HepG2 (cell line): ENCODE measurements around the gene PRKD2. TPM values are rescaled to one million over a fixed set of nuclear protein-coding genes. Genes with fewer than 3 reads are reported as not detected.
A peak's percentile ranks its signal among the peaks of the same experiment; 100 is the strongest.

ENCODE experiments used
- CAMTA2 ChIP-seq: sonication (generic); formaldehyde crosslinking; IDR thresholded peaks from 2 replicates; pipeline ENCODE4 v1.4.0; 2020; ENCODE audit warnings: mild to moderate bottlenecking, missing genetic modification reagents, borderline replicate concordance
- ETV6 ChIP-seq: sonication (generic); formaldehyde crosslinking; conservative IDR thresholded peaks from 2 replicates; pipeline ENCODE4 v1.4.0; 2020; ENCODE audit warnings: missing genetic modification reagents
- IKZF4 ChIP-seq: sonication (generic); formaldehyde crosslinking; IDR thresholded peaks from 2 replicates; pipeline ENCODE4 v1.5.1; 2020; ENCODE audit warnings: borderline replicate concordance, mild to moderate bottlenecking, low read depth, missing genetic modification reagents; ENCODE audit errors: not compliant biosample characterization
- MLLT10 ChIP-seq: sonication (generic); formaldehyde crosslinking; IDR thresholded peaks from 2 replicates; pipeline ENCODE4 v1.4.0; 2020; ENCODE audit warnings: missing genetic modification reagents
- MZF1 ChIP-seq: sonication (generic); formaldehyde crosslinking; IDR thresholded peaks from 2 replicates; pipeline ENCODE4 v1.8.1; 2023; ENCODE audit warnings: mild to moderate bottlenecking, missing genetic modification reagents, borderline replicate concordance
- NCOR1 ChIP-seq: fragments of 200-600 bp; sonication (generic); IDR thresholded peaks from 2 replicates; pipeline ENCODE4 v1.7.0; 2017; ENCODE audit warnings: antibody characterized with exemption, low read length, borderline replicate concordance
- NFE2L1 ChIP-seq: sonication (generic); formaldehyde crosslinking; IDR thresholded peaks from 2 replicates; pipeline ENCODE4 v1.4.0; 2020; ENCODE audit warnings: missing genetic modification reagents, mild to moderate bottlenecking, borderline replicate concordance
- PPARG ChIP-seq: conservative IDR thresholded peaks from 2 replicates; pipeline ENCODE4 v1.6.1; 2016; ENCODE audit warnings: missing biosample characterization, missing genetic modification reagents
- SALL2 ChIP-seq: sonication (generic); formaldehyde crosslinking; IDR thresholded peaks from 2 replicates; pipeline ENCODE4 v1.8.1; 2023; ENCODE audit warnings: mild to moderate bottlenecking, missing genetic modification reagents, inconsistent platforms
- SAP130 ChIP-seq: IDR thresholded peaks from 2 replicates; pipeline ENCODE4 v1.6.1; 2016; ENCODE audit warnings: low read depth
- SMYD3 ChIP-seq: sonication (generic); formaldehyde crosslinking; IDR thresholded peaks from 2 replicates; pipeline ENCODE4 v1.8.1; 2023; ENCODE audit warnings: mild to moderate bottlenecking, missing genetic modification reagents
- SP140L ChIP-seq: sonication (generic); formaldehyde crosslinking; IDR thresholded peaks from 2 replicates; pipeline ENCODE4 v1.4.0; 2020; ENCODE audit warnings: missing genetic modification reagents, borderline replicate concordance
- SP2 ChIP-seq: sonication (generic); formaldehyde crosslinking; IDR thresholded peaks from 2 replicates; pipeline ENCODE4 v1.5.1; 2020; ENCODE audit warnings: mild to moderate bottlenecking, missing genetic modification reagents
- SSRP1 ChIP-seq: IDR thresholded peaks from 2 replicates; pipeline ENCODE4 v1.6.1; 2016; ENCODE audit warnings: control low read depth
- ZNF17 ChIP-seq: sonication (generic); formaldehyde crosslinking; IDR thresholded peaks from 2 replicates; pipeline ENCODE4 v1.5.0; 2020; ENCODE audit warnings: mild to moderate bottlenecking, missing genetic modification reagents
- ZNF207 ChIP-seq: fragments of 450-650 bp; IDR thresholded peaks from 2 replicates; pipeline ENCODE4 v1.6.1; 2016; ENCODE audit warnings: antibody characterized with exemption, borderline replicate concordance
- ZNF235 ChIP-seq: sonication (generic); formaldehyde crosslinking; IDR thresholded peaks from 2 replicates; pipeline ENCODE4 v1.8.1; 2023; ENCODE audit warnings: mild to moderate bottlenecking, missing genetic modification reagents, borderline replicate concordance
- ZNF264 ChIP-seq: sonication (generic); formaldehyde crosslinking; IDR thresholded peaks from 2 replicates; pipeline ENCODE4 v1.4.0; 2020; ENCODE audit warnings: missing genetic modification reagents
- polyA plus RNA-seq, 8 experiments: library from polyadenylated mRNA; depleted of rRNA in 3 of 8; stranded (reverse) in 7 of 8; unstranded in 1 of 8; fragments of >200 nt; fragmentation: Illumina TruSeq in 4 of 8; extraction: Trizol in 4 of 8; gene quantifications; 2 replicates each; pipeline versions ENCODE4 v1.2.1 to v1.2.3, GENCODE V29; 2011 to 2016; ENCODE audit warnings: low read depth in 4 of 8, missing spikeins in 1 of 8, mixed read lengths in 1 of 8; ENCODE audit not compliant: insufficient read depth in 1 of 8
- total RNA-seq, 5 experiments: library from RNA; depleted of rRNA; stranded (reverse); fragments of >200 nt; fragmentation: Illumina TruSeq; extraction: Trizol; gene quantifications; 2 replicates each; pipeline ENCODE4 v1.2.3, GENCODE V29; 2016; ENCODE audit warnings: low read depth in 1 of 5
- TF ChIP-seq, protein P1 (sequence below): sonication (generic); formaldehyde crosslinking; IDR thresholded peaks from 2 replicates; pipeline ENCODE4 v1.5.0; 2020; ENCODE audit warnings: missing genetic modification reagents
- TF ChIP-seq, protein P2 (sequence below): sonication (generic); formaldehyde crosslinking; IDR thresholded peaks from one replicate; pipeline ENCODE4 v1.5.1; 2020; ENCODE audit warnings: mild to moderate bottlenecking, missing genetic modification reagents; ENCODE audit errors: not compliant biosample characterization
- TF ChIP-seq, protein P3 (sequence below): sonication (generic); formaldehyde crosslinking; IDR thresholded peaks from 2 replicates; pipeline ENCODE4 v1.8.1; 2023; ENCODE audit warnings: mild to moderate bottlenecking, missing genetic modification reagents

Gene PRKD2
- total and polyA plus RNA-seq, 2 of the 13 experiments (the other 11 are each of a cell fraction or from before 2014, with no cell fraction given), result 6.7 to 7.3 TPM

DNA sequence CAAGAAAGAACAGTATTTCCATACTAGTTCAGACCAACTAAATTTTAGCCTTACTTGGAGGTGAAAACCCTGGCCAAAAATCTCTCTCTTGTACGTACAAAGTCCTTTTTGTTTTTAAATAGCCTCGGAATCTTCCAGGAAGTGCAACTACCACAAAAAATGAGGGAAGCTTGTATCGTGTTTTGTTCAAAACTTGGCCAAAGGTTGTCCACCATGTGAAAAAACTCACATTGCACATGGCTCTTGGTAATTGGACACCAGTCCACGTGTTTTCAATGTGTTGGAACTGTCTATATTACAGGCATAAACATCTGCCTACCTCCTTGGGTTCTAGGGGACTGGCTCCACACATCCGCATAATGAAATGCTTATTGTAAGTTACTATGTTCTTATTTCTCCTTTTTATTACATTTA, 44.5 kb upstream of the PRKD2 start (continued):
- TF ChIP-seq CAMTA2 (CRISPR knock-in tag), result no peak
- no peak for TF ChIP-seq SP2 (CRISPR knock-in tag)
- no peak for TF ChIP-seq SSRP1 (CRISPR knock-in tag)
- TF ChIP-seq ETV6, result no peak
- TF ChIP-seq ZNF207, result no peak
- no peak for TF ChIP-seq MZF1 (CRISPR knock-in tag)
- no peak for TF ChIP-seq ZNF235 (CRISPR knock-in tag)
- no peak for TF ChIP-seq NCOR1
- peak; percentile 63 for TF ChIP-seq SAP130
- TF ChIP-seq NFE2L1 (CRISPR knock-in tag), result no peak
- TF ChIP-seq ZNF264 (CRISPR knock-in tag), result no peak
- TF ChIP-seq SALL2 (CRISPR knock-in tag), result no peak
- no peak for TF ChIP-seq MLLT10 (CRISPR knock-in tag)
- TF ChIP-seq, protein P1, sequence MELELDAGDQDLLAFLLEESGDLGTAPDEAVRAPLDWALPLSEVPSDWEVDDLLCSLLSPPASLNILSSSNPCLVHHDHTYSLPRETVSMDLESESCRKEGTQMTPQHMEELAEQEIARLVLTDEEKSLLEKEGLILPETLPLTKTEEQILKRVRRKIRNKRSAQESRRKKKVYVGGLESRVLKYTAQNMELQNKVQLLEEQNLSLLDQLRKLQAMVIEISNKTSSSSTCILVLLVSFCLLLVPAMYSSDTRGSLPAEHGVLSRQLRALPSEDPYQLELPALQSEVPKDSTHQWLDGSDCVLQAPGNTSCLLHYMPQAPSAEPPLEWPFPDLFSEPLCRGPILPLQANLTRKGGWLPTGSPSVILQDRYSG (CRISPR knock-in tag), result no peak
- TF ChIP-seq ZNF17 (CRISPR knock-in tag), result no peak
- peak; percentile 58; the same call in 1 of the 2 replicates for TF ChIP-seq SP140L
- TF ChIP-seq, protein P2, sequence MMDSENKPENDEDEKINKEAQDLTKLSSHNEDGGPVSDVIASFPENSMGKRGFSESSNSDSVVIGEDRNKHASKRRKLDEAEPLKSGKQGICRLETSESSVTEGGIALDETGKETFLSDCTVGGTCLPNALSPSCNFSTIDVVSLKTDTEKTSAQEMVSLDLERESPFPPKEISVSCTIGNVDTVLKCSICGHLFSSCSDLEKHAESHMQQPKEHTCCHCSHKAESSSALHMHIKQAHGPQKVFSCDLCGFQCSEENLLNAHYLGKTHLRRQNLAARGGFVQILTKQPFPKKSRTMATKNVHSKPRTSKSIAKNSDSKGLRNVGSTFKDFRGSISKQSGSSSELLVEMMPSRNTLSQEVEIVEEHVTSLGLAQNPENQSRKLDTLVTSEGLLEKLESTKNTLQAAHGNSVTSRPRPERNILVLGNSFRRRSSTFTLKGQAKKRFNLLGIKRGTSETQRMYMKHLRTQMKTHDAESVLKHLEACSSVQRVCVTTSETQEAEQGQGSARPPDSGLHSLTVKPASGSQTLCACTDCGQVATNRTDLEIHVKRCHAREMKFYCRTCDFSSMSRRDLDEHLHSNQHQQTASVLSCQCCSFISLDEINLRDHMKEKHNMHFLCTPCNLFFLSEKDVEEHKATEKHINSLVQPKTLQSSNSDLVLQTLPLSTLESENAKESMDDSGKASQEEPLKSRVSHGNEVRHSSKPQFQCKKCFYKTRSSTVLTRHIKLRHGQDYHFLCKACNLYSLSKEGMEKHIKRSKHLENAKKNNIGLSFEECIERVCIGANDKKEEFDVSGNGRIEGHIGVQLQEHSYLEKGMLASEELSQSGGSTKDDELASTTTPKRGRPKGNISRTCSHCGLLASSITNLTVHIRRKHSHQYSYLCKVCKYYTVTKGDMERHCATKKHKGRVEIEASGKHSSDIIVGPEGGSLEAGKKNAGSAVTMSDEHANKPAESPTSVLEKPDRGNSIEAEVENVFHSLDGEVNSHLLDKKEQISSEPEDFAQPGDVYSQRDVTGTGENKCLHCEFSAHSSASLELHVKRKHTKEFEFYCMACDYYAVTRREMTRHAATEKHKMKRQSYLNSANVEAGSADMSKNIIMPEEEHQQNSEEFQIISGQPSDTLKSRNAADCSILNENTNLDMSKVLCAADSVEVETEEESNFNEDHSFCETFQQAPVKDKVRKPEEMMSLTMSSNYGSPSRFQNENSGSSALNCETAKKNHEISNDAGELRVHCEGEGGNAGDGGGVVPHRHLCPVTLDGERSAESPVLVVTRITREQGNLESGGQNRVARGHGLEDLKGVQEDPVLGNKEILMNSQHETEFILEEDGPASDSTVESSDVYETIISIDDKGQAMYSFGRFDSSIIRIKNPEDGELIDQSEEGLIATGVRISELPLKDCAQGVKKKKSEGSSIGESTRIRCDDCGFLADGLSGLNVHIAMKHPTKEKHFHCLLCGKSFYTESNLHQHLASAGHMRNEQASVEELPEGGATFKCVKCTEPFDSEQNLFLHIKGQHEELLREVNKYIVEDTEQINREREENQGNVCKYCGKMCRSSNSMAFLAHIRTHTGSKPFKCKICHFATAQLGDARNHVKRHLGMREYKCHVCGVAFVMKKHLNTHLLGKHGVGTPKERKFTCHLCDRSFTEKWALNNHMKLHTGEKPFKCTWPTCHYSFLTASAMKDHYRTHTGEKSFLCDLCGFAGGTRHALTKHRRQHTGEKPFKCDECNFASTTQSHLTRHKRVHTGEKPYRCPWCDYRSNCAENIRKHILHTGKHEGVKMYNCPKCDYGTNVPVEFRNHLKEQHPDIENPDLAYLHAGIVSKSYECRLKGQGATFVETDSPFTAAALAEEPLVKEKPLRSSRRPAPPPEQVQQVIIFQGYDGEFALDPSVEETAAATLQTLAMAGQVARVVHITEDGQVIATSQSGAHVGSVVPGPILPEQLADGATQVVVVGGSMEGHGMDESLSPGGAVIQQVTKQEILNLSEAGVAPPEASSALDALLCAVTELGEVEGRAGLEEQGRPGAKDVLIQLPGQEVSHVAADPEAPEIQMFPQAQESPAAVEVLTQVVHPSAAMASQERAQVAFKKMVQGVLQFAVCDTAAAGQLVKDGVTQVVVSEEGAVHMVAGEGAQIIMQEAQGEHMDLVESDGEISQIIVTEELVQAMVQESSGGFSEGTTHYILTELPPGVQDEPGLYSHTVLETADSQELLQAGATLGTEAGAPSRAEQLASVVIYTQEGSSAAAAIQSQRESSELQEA (CRISPR knock-in tag), result no peak
- TF ChIP-seq PPARG, result peak; percentile 94
- TF ChIP-seq, protein P3, sequence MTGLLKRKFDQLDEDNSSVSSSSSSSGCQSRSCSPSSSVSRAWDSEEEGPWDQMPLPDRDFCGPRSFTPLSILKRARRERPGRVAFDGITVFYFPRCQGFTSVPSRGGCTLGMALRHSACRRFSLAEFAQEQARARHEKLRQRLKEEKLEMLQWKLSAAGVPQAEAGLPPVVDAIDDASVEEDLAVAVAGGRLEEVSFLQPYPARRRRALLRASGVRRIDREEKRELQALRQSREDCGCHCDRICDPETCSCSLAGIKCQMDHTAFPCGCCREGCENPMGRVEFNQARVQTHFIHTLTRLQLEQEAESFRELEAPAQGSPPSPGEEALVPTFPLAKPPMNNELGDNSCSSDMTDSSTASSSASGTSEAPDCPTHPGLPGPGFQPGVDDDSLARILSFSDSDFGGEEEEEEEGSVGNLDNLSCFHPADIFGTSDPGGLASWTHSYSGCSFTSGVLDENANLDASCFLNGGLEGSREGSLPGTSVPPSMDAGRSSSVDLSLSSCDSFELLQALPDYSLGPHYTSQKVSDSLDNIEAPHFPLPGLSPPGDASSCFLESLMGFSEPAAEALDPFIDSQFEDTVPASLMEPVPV (CRISPR knock-in tag), result no peak
- no peak for TF ChIP-seq IKZF4
- no peak for TF ChIP-seq SMYD3 (CRISPR knock-in tag)
